K562 (cell line): Measurements from ENCODE around the gene MMP17. TPM values are rescaled to one million over a fixed set of nuclear protein-coding genes. Genes with fewer than 3 reads are reported as not detected.
A peak's percentile ranks its signal among the peaks of the same experiment; 100 is the strongest.

Experiments
- ATAC-seq: fragments of 200-7000 bp; cut with Tn5 transposase; 3 replicates; pipeline ENCODE4 v1.9.1; 2020; ENCODE audit warnings: moderate library complexity
- BruUV-seq: library from RNA; stranded (reverse); fragments of 400-500 nt; replicated peaks from 2 replicates; lab custom pipeline; 2021; lab: Mats Ljungman, UMichigan
- CTCF ChIA-PET: fragments of 300-600 bp; formaldehyde crosslinking; extraction: SDS; loops from one replicate; lab custom pipeline; 2021; ENCODE audit warnings: low intra/inter-chr PET ratio; lab: Yijun Ruan, JAX
- POLR2A ChIA-PET: fragments of 300-600, 350-650 bp; sonication (Branson Sonifier 250); formaldehyde crosslinking; extraction: SDS; loops from one replicate; lab custom pipeline; 2021; ENCODE audit warnings: antibody characterized with exemption, inconsistent platforms; lab: Yijun Ruan, JAX
- DNase-seq, 4 experiments: peaks; one replicate each; pipeline versions ENCODE4 v3.0.0 to v3.0.0-alpha.2; 2011 to 2018; ENCODE audit warnings: low spot score in 3 of 4, mixed read lengths in 3 of 4; ENCODE audit errors: extremely low read depth in 1 of 4
- FAIRE-seq: peaks from 2 replicates; lab custom pipeline; 2011; peaks lifted over from hg19 to GRCh38; lab: Jason Lieb, UNC
- H2AFZ ChIP-seq: 2 replicates; pipeline ENCODE4 v1.6.0; 2011; ENCODE audit warnings: low read depth, low read length, control low read depth, inconsistent platforms
- H3K27ac ChIP-seq: fragments of 200-600 bp; 3 replicates; pipeline ENCODE4 v1.8.0; 2011; ENCODE audit warnings: low read depth, mild to moderate bottlenecking, control low read depth, inconsistent platforms, low read length, moderate library complexity, mixed read lengths; ENCODE audit errors: extremely low read depth
- H3K27me3 ChIP-seq, 2 experiments: fragments of 300-600 bp in 1 of 2; 2 replicates in 1 of 2; 3 replicates in 1 of 2; pipeline versions ENCODE4 v1.6.0 to v1.8.0; 2011; ENCODE audit warnings: inconsistent platforms in 2 of 2, low read length in 2 of 2, mild to moderate bottlenecking in 1 of 2, mixed read lengths in 1 of 2, moderate library complexity in 1 of 2; ENCODE audit not compliant: control insufficient read depth in 2 of 2, insufficient read depth in 2 of 2
- H3K36me3 ChIP-seq: fragments of 300-600 bp; 3 replicates; pipeline ENCODE4 v1.8.0; 2011; ENCODE audit warnings: mild to moderate bottlenecking, low read length, inconsistent platforms; ENCODE audit not compliant: control insufficient read depth, insufficient read depth
- H3K4me1 ChIP-seq, 2 experiments: fragments of 200-600 bp in 1 of 2; replicated peaks in 1 of 2; 2 replicates in 1 of 2; 3 replicates in 1 of 2; pipeline versions ENCODE4 v1.5.1 to v1.8.0; 2011; ENCODE audit warnings: inconsistent platforms in 2 of 2, low read length in 2 of 2, mild to moderate bottlenecking in 1 of 2, mixed read lengths in 1 of 2, moderate library complexity in 1 of 2; ENCODE audit not compliant: control insufficient read depth in 2 of 2, insufficient read depth in 2 of 2
- H3K4me2 ChIP-seq: 2 replicates; pipeline ENCODE4 v1.6.1; 2011; ENCODE audit warnings: low read length, control low read depth, inconsistent platforms, mixed read lengths; ENCODE audit not compliant: insufficient read depth
- H3K4me3 ChIP-seq: fragments of 200-600 bp; sonication (generic), shearing (Covaris generic); 2 replicates; pipeline ENCODE4 v1.5.1; 2016; ENCODE audit warnings: control low read depth, inconsistent platforms
- H3K79me2 ChIP-seq: fragments of 200-600 bp; 3 replicates; pipeline ENCODE4 v1.8.0; 2011; ENCODE audit warnings: low read length, inconsistent platforms; ENCODE audit not compliant: control insufficient read depth, insufficient read depth
- H3K9ac ChIP-seq, 2 experiments: 2 replicates each; pipeline versions ENCODE4 v1.6.0 to v1.6.1; 2011; ENCODE audit warnings: low read depth in 2 of 2, low read length in 2 of 2, control low read depth in 1 of 2, inconsistent platforms in 1 of 2, mild to moderate bottlenecking in 1 of 2, mixed read lengths in 1 of 2; ENCODE audit not compliant: insufficient read depth in 1 of 2
- H3K9me1 ChIP-seq: one replicate; pipeline ENCODE4 v1.6.0; 2011; ENCODE audit warnings: inconsistent platforms, mild to moderate bottlenecking, low read length, moderate library complexity; ENCODE audit not compliant: control insufficient read depth, insufficient read depth
- H3K9me3 ChIP-seq: replicated peaks from 2 replicates; pipeline ENCODE4 v1.5.1; 2011; ENCODE audit warnings: low read depth, low read length, inconsistent platforms; ENCODE audit not compliant: control insufficient read depth, insufficient read depth
- H4K20me1 ChIP-seq: replicated peaks from 2 replicates; pipeline ENCODE4 v1.6.1; 2011; ENCODE audit warnings: low read length, inconsistent platforms, mixed read lengths; ENCODE audit not compliant: control insufficient read depth, insufficient read depth
- ASH1L ChIP-seq: fragments of 450-650 bp; IDR thresholded peaks from 2 replicates; pipeline ENCODE4 v1.6.1; 2018; ENCODE audit warnings: borderline replicate concordance, mild to moderate bottlenecking, low read depth; ENCODE audit not compliant: partially characterized antibody
- HDAC6 ChIP-seq: IDR thresholded peaks from 2 replicates; pipeline ENCODE4 v1.6.1; 2012; ENCODE audit warnings: low read depth, mild to moderate bottlenecking, control low read depth, inconsistent platforms, low read length, moderate library complexity
- NBN ChIP-seq: fragments of 450-650 bp; IDR thresholded peaks from 2 replicates; pipeline ENCODE4 v1.6.1; 2016; ENCODE audit warnings: low read depth, mild to moderate bottlenecking
- RAD21 ChIP-seq, 2 experiments: fragments of 250-450 bp in 1 of 2; fragments of 450-650 bp in 1 of 2; sonication (Bioruptor Pico) in 1 of 2; formaldehyde crosslinking in 1 of 2; IDR thresholded peaks in 1 of 2; conservative IDR thresholded peaks in 1 of 2; 2 replicates each; pipeline versions ENCODE4 v1.4.0 to v1.8.0; 2020 to 2022; ENCODE audit warnings: mild to moderate bottlenecking in 2 of 2, moderate library complexity in 1 of 2
- STAT5B ChIP-seq: fragments of 250-450 bp; sonication (Bioruptor Pico); IDR thresholded peaks from 2 replicates; pipeline ENCODE4 v1.8.0; 2021; ENCODE audit warnings: mild to moderate bottlenecking, inconsistent platforms
- TOE1 ChIP-seq, 2 experiments: fragments of 450-650 bp in 1 of 2; sonication (generic) in 1 of 2; formaldehyde crosslinking in 1 of 2; IDR thresholded peaks; 2 replicates each; pipeline versions ENCODE4 v1.7.1 to v1.8.0; 2016 to 2022; ENCODE audit warnings: borderline replicate concordance in 2 of 2, mild to moderate bottlenecking in 2 of 2, antibody characterized with exemption in 1 of 2, inconsistent platforms in 1 of 2, low read depth in 1 of 2, missing genetic modification reagents in 1 of 2, moderate library complexity in 1 of 2
- WHSC1 ChIP-seq: IDR thresholded peaks from one replicate; pipeline ENCODE4 v1.6.1; 2012; ENCODE audit warnings: low read length, control low read depth, inconsistent platforms
- ZBTB7A ChIP-seq: IDR thresholded peaks from 2 replicates; pipeline ENCODE4 v1.6.1; 2011; ENCODE audit warnings: low read depth, mild to moderate bottlenecking, low read length, moderate library complexity, borderline replicate concordance; ENCODE audit not compliant: control insufficient read depth
- WGBS: fragments of 100-300 bp; shearing (Covaris generic); methylation state at CpG from one replicate; pipeline ENCODE4 v1.1.6; 2016; ENCODE audit warnings: low coverage, mixed read lengths; ENCODE audit not compliant: insufficient coverage; ENCODE audit errors: missing lambda C conversion rate; 5-methylcytosine and 5-hydroxymethylcytosine counted together
- in situ Hi-C: fragments of 300-500 bp; cut with MboI; formaldehyde crosslinking; loops from 4 replicates; pipeline ENCODE4 v1.15.0; 2018; ENCODE audit warnings: inconsistent platforms, mixed read lengths
- intact Hi-C: fragments of 100-400 bp; cut with micrococcal nuclease; formaldehyde crosslinking; loops from 2 replicates; pipeline ENCODE4 v1.14.2; 2022
- polyA plus RNA-seq, 8 experiments: library from polyadenylated mRNA; depleted of rRNA in 4 of 8; stranded (reverse) in 5 of 8; unstranded in 3 of 8; fragments of >200 nt; fragmentation: Nextera tagmentation in 2 of 8; fragmentation: Illumina TruSeq in 1 of 8; extraction: Ambion mirVana in 2 of 8; extraction: Trizol in 1 of 8; gene quantifications; 2 replicates each; pipeline versions ENCODE4 v1.2.1 to v1.2.3, GENCODE V29; 2011 to 2014; ENCODE audit warnings: inconsistent platforms in 1 of 8, missing spikeins in 1 of 8
- total RNA-seq, 7 experiments: library from RNA; depleted of rRNA in 6 of 7; stranded (reverse); fragments of >200 nt in 6 of 7; fragmentation: Illumina TruSeq in 2 of 7; extraction: Trizol in 2 of 7; gene quantifications; 2 replicates each; pipeline versions ENCODE4 v1.2.1 to v1.2.3, GENCODE V29; 2011 to 2021; ENCODE audit warnings: low replicate concordance in 1 of 7
- TF ChIP-seq, protein P1 (sequence below), 2 experiments: fragments of 450-650 bp; IDR thresholded peaks; 2 replicates each; pipeline ENCODE4 v1.6.1; 2018; ENCODE audit warnings: mild to moderate bottlenecking in 2 of 2, low read depth in 1 of 2; ENCODE audit not compliant: partially characterized antibody in 2 of 2
- TF ChIP-seq, protein P2 (sequence below): sonication (generic); formaldehyde crosslinking; IDR thresholded peaks from 2 replicates; pipeline ENCODE4 v1.8.1; 2023; ENCODE audit warnings: mild to moderate bottlenecking, missing genetic modification reagents
- TF ChIP-seq, protein P3 (sequence below), 3 experiments: IDR thresholded peaks in 2 of 3; conservative IDR thresholded peaks in 1 of 3; 2 replicates each; pipeline ENCODE4 v1.5.1; 2011 to 2012; ENCODE audit warnings: low read length in 3 of 3, mild to moderate bottlenecking in 3 of 3, control low read depth in 2 of 3, improper control_type of control experiment in 1 of 3, inconsistent platforms in 1 of 3, low read depth in 1 of 3, mixed read lengths in 1 of 3, moderate library complexity in 1 of 3; ENCODE audit not compliant: insufficient read depth in 2 of 3

MMP17 gene
- total and polyA plus RNA-seq, 9 of the 15 experiments (the other 6 are each of a cell fraction or from before 2014, with no cell fraction given): 1.1 to 21.2 (median 17.1) TPM; not detected in 2

DNA sequence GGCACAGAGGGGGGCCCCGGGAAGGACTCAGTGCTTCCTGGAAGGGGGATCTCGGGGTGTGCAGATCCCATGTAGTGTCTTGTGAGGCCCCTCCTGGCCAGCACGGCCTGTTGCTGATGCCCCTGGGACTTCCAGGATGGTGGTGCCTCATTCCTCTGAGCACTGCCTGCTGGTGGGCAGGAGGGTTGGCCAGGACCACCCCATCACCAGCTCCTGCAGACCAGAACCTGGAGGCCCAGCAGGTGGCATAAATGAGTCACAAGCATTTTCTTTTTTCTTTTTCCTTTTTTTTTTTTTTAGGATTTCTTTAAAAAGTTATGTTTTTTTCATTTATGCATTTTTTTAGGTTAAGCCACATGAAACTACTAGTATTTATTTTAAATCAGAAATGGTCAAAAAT, 8.0 kb downstream of the MMP17 start:
- intact Hi-C loops: loop anchor here (2.0 to 10.0 kb wide), 4 partner anchors 113 to 1071 kb away; partner anchors contain the start of gene EP400
- Histone ChIP-seq H3K4me2 (no peak overlapping the region), H2AFZ (no peak overlapping the region), H3K4me3 (no peak overlapping the region), H3K27me3 (no peaks in the 10 kb centered on the region), H3K9me1 (no peaks in the 10 kb centered on the region), H3K9me3 (no peaks in the 10 kb centered on the region), H3K27ac (no peak overlapping the region), H3K79me2 (peaks cover 3% of the 10 kb centered on the region; the same call in 1 of the 3 replicates), H3K4me1 (peaks cover 0 to 61% of the 10 kb centered on the region in 2 experiments; a peak in 3 of 5 replicates), H3K36me3 (no peaks in the 10 kb centered on the region), H3K9ac (no peak overlapping the region), H4K20me1 (peaks cover 23% of the 10 kb centered on the region; the same call in 1 of the 2 replicates)
- no TSS peak for BruUV-seq
- in situ Hi-C loops: loop anchor here (10.0 kb wide), 1 partner anchor 731 kb away; no protein-coding TSS in a partner anchor
- DNase-seq (no peak), FAIRE-seq (peak; percentile 52), ATAC-seq (peak; percentile 16; the same call in 1 of the 3 replicates)
- WGBS: 36% methylated on average over 3 of the region's 3 CpGs
- POLR2A ChIA-PET: interaction anchor here (1.4 kb wide), 1 partner anchor 10 kb away, joined by 4 read pairs; no protein-coding TSS in a partner anchor
- CTCF ChIA-PET: interaction anchor here (0.6 to 1.2 kb wide), 9 partner anchors 113 to 753 kb away, joined by 3 to 8 read pairs (median 4); no protein-coding TSS in a partner anchor
- TF ChIP-seq RAD21 (CRISPR knock-in tag; conservative IDR thresholded peaks at IDR 0.05 in 1 of 2, IDR thresholded peaks at IDR 0.05 in 1 of 2): peak in 1 of 2 experiments; percentile 45; a peak in 2 of 4 replicates
- no peak for TF ChIP-seq TOE1 (IDR thresholded peaks at IDR 0.05; ENCODE audit: borderline replicate concordance)
- TF ChIP-seq TOE1 (CRISPR knock-in tag; IDR thresholded peaks at IDR 0.05; ENCODE audit: borderline replicate concordance, low read depth): no peak
- TF ChIP-seq, protein P1, sequence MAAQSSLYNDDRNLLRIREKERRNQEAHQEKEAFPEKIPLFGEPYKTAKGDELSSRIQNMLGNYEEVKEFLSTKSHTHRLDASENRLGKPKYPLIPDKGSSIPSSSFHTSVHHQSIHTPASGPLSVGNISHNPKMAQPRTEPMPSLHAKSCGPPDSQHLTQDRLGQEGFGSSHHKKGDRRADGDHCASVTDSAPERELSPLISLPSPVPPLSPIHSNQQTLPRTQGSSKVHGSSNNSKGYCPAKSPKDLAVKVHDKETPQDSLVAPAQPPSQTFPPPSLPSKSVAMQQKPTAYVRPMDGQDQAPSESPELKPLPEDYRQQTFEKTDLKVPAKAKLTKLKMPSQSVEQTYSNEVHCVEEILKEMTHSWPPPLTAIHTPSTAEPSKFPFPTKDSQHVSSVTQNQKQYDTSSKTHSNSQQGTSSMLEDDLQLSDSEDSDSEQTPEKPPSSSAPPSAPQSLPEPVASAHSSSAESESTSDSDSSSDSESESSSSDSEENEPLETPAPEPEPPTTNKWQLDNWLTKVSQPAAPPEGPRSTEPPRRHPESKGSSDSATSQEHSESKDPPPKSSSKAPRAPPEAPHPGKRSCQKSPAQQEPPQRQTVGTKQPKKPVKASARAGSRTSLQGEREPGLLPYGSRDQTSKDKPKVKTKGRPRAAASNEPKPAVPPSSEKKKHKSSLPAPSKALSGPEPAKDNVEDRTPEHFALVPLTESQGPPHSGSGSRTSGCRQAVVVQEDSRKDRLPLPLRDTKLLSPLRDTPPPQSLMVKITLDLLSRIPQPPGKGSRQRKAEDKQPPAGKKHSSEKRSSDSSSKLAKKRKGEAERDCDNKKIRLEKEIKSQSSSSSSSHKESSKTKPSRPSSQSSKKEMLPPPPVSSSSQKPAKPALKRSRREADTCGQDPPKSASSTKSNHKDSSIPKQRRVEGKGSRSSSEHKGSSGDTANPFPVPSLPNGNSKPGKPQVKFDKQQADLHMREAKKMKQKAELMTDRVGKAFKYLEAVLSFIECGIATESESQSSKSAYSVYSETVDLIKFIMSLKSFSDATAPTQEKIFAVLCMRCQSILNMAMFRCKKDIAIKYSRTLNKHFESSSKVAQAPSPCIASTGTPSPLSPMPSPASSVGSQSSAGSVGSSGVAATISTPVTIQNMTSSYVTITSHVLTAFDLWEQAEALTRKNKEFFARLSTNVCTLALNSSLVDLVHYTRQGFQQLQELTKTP (IDR thresholded peaks at IDR 0.05; ENCODE audit: low read depth in 1 of 2, partially characterized antibody in 2 of 2): no peak
- no peak for TF ChIP-seq HDAC6
- no peak for TF ChIP-seq ASH1L
- TF ChIP-seq ZBTB7A: 0 out of 2 replicates have a peak, but pooled peaks have one; percentile 23
- no peak for TF ChIP-seq WHSC1
- TF ChIP-seq NBN: no peak
- TF ChIP-seq, protein P2, sequence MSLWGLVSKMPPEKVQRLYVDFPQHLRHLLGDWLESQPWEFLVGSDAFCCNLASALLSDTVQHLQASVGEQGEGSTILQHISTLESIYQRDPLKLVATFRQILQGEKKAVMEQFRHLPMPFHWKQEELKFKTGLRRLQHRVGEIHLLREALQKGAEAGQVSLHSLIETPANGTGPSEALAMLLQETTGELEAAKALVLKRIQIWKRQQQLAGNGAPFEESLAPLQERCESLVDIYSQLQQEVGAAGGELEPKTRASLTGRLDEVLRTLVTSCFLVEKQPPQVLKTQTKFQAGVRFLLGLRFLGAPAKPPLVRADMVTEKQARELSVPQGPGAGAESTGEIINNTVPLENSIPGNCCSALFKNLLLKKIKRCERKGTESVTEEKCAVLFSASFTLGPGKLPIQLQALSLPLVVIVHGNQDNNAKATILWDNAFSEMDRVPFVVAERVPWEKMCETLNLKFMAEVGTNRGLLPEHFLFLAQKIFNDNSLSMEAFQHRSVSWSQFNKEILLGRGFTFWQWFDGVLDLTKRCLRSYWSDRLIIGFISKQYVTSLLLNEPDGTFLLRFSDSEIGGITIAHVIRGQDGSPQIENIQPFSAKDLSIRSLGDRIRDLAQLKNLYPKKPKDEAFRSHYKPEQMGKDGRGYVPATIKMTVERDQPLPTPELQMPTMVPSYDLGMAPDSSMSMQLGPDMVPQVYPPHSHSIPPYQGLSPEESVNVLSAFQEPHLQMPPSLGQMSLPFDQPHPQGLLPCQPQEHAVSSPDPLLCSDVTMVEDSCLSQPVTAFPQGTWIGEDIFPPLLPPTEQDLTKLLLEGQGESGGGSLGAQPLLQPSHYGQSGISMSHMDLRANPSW (CRISPR knock-in tag): no peak
- TF ChIP-seq, protein P3, sequence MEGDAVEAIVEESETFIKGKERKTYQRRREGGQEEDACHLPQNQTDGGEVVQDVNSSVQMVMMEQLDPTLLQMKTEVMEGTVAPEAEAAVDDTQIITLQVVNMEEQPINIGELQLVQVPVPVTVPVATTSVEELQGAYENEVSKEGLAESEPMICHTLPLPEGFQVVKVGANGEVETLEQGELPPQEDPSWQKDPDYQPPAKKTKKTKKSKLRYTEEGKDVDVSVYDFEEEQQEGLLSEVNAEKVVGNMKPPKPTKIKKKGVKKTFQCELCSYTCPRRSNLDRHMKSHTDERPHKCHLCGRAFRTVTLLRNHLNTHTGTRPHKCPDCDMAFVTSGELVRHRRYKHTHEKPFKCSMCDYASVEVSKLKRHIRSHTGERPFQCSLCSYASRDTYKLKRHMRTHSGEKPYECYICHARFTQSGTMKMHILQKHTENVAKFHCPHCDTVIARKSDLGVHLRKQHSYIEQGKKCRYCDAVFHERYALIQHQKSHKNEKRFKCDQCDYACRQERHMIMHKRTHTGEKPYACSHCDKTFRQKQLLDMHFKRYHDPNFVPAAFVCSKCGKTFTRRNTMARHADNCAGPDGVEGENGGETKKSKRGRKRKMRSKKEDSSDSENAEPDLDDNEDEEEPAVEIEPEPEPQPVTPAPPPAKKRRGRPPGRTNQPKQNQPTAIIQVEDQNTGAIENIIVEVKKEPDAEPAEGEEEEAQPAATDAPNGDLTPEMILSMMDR (IDR thresholded peaks at IDR 0.05 in 2 of 3, conservative IDR thresholded peaks at IDR 0.05 in 1 of 3; ENCODE audit: insufficient read depth in 2 of 3, low read depth in 1 of 3, low read length in 3 of 3): peak; percentile 50 to 62 (median 54); a peak in 5 of 6 replicates
- no peak for TF ChIP-seq STAT5B (CRISPR knock-in tag)
